Keratinocyte (primary cell): Measurements from ENCODE around the gene FIGNL1.

Source experiments
- EZH2 ChIP-seq: IDR thresholded peaks from one replicate; pipeline ENCODE4 v1.6.1; 2012; ENCODE audit warnings: inconsistent platforms, mild to moderate bottlenecking, low read length, moderate library complexity
- TF ChIP-seq, protein P1 (sequence below), 3 experiments: IDR thresholded peaks in 1 of 3; conservative IDR thresholded peaks in 1 of 3; optimal IDR thresholded peaks in 1 of 3; 2 replicates in 2 of 3; 3 replicates in 1 of 3; pipeline versions ENCODE3 to v1.5.1; 2011; ENCODE audit warnings: low read length in 3 of 3, mild to moderate bottlenecking in 3 of 3, moderate library complexity in 2 of 3, control low read depth in 1 of 3, inconsistent platforms in 1 of 3; ENCODE audit not compliant: insufficient read depth in 2 of 3; ENCODE audit errors: extremely low read depth in 1 of 3

DNA sequence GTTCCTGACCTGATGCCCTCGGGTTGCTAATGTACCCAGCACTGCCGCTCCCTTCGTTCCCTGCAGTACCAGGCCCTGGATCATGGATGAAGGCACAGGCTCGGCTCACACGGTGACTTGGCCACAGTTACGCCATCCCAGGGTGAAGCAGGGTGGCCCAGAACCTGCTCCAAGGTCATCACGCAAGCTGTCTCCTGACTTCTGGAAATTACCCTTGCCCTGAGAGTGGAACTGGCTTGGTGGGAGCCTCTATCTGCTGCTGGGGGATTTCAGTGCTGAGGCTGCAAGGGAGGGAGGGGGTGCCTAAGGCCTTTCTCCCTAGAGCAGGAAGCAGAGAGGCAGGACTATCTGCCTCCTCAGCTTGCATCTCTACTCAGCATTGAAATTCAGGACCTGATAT lies 36.6 kb downstream of the FIGNL1 start:
- TF ChIP-seq, protein P1, sequence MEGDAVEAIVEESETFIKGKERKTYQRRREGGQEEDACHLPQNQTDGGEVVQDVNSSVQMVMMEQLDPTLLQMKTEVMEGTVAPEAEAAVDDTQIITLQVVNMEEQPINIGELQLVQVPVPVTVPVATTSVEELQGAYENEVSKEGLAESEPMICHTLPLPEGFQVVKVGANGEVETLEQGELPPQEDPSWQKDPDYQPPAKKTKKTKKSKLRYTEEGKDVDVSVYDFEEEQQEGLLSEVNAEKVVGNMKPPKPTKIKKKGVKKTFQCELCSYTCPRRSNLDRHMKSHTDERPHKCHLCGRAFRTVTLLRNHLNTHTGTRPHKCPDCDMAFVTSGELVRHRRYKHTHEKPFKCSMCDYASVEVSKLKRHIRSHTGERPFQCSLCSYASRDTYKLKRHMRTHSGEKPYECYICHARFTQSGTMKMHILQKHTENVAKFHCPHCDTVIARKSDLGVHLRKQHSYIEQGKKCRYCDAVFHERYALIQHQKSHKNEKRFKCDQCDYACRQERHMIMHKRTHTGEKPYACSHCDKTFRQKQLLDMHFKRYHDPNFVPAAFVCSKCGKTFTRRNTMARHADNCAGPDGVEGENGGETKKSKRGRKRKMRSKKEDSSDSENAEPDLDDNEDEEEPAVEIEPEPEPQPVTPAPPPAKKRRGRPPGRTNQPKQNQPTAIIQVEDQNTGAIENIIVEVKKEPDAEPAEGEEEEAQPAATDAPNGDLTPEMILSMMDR (optimal IDR thresholded peaks at IDR 0.05 in 1 of 3, IDR thresholded peaks at IDR 0.05 in 1 of 3, conservative IDR thresholded peaks at IDR 0.05 in 1 of 3; ENCODE audit: extremely low read depth in 1 of 3, insufficient read depth in 2 of 3, low read length in 3 of 3), result no peak
- TF ChIP-seq EZH2, result no peak
